Loucy (cell line): Measurements from ENCODE around the gene ST3GAL2.
A peak's percentile ranks its signal among the peaks of the same experiment; 100 is the strongest.

ENCODE experiments used
- H2AFZ ChIP-seq: fragments of 200-600 bp; sonication (generic); 2 replicates; pipeline ENCODE4 v1.6.0; 2016; ENCODE audit warnings: antibody characterized with exemption, mild to moderate bottlenecking, low read length, moderate library complexity
- H3F3A ChIP-seq: fragments of 200-600 bp; 2 replicates; pipeline ENCODE4 v1.6.0; 2016; ENCODE audit warnings: antibody characterized with exemption, low read depth, mild to moderate bottlenecking
- H3K27me3 ChIP-seq: fragments of 200-600 bp; sonication (generic); 2 replicates; pipeline ENCODE4 v1.6.1; 2014; ENCODE audit warnings: low read length, mild to moderate bottlenecking; ENCODE audit not compliant: insufficient read depth, poor library complexity, severe bottlenecking
- H3K36me3 ChIP-seq: fragments of 200-600 bp; sonication (generic); 2 replicates; pipeline ENCODE4 v1.6.1; 2016; ENCODE audit warnings: low read length; ENCODE audit not compliant: insufficient read depth
- H3K4me1 ChIP-seq: fragments of 200-600 bp; sonication (generic); 2 replicates; pipeline ENCODE4 v1.5.1; 2014; ENCODE audit warnings: low read length, mild to moderate bottlenecking; ENCODE audit not compliant: insufficient read depth, poor library complexity, severe bottlenecking
- H3K4me2 ChIP-seq: fragments of 200-600 bp; sonication (generic); 2 replicates; pipeline ENCODE4 v1.6.0; 2014; ENCODE audit warnings: antibody characterized with exemption, low read length, low read depth, mild to moderate bottlenecking; ENCODE audit not compliant: poor library complexity, severe bottlenecking
- H3K4me3 ChIP-seq: fragments of 200-600 bp; sonication (generic); 2 replicates; pipeline ENCODE4 v1.5.1; 2014; ENCODE audit warnings: low read length, mild to moderate bottlenecking, mixed read lengths; ENCODE audit not compliant: poor library complexity, severe bottlenecking
- H3K79me2 ChIP-seq: fragments of 200-600 bp; sonication (generic); 2 replicates; pipeline ENCODE4 v1.6.1; 2014; ENCODE audit warnings: low read length; ENCODE audit not compliant: insufficient read depth
- H3K9ac ChIP-seq: fragments of 200-600 bp; sonication (generic); 2 replicates; pipeline ENCODE4 v1.6.0; 2014; ENCODE audit warnings: mild to moderate bottlenecking, low read depth, low read length, moderate library complexity; ENCODE audit not compliant: poor library complexity, severe bottlenecking
- H3K9me2 ChIP-seq: fragments of 200-600 bp; sonication (generic); replicated peaks from 2 replicates; pipeline ENCODE4 v1.6.1; 2016; ENCODE audit warnings: low read depth, low read length, mixed read lengths
- H3K9me3 ChIP-seq: fragments of 200-600 bp; sonication (generic); 2 replicates; pipeline ENCODE4 v1.6.1; 2014; ENCODE audit warnings: mild to moderate bottlenecking, antibody characterized with exemption, low read length, low read depth; ENCODE audit not compliant: insufficient read depth
- H4K20me1 ChIP-seq: fragments of 200-600 bp; sonication (generic); 2 replicates; pipeline ENCODE4 v1.6.0; 2014; ENCODE audit warnings: antibody characterized with exemption, low read length, mild to moderate bottlenecking; ENCODE audit not compliant: insufficient read depth, poor library complexity, severe bottlenecking
- CTCF ChIP-seq: fragments of 200-600 bp; sonication (generic); conservative IDR thresholded peaks from 2 replicates; pipeline ENCODE4 v1.5.1; 2014; ENCODE audit warnings: mild to moderate bottlenecking, antibody characterized with exemption, low read length
- EZH2phosphoT487 ChIP-seq: fragments of 200-600 bp; IDR thresholded peaks from 2 replicates; pipeline ENCODE4 v1.6.1; 2018; ENCODE audit warnings: antibody characterized with exemption, mild to moderate bottlenecking, moderate library complexity, borderline replicate concordance

Gene ST3GAL2

GRCh38 chr16:70432356-70432722, 6.6 kb downstream of the ST3GAL2 start:
- peaks cover 76% of the 10 kb centered on the region for H3K79me2 ChIP-seq
- peaks cover 69% of the 10 kb centered on the region for H3K4me1 ChIP-seq
- no peaks in the 10 kb centered on the region for H3K9me3 ChIP-seq
- no peaks in the 10 kb centered on the region for H3K36me3 ChIP-seq
- no peaks in the 10 kb centered on the region for H3K9me2 ChIP-seq
- no peak overlapping the region for H2AFZ ChIP-seq
- TF ChIP-seq EZH2phosphoT487, result no peak
- TF ChIP-seq CTCF, result no peak
- H3F3A ChIP-seq, result peaks cover 6% of the 10 kb centered on the region; the same call in 1 of the 2 replicates
- H4K20me1 ChIP-seq, result peaks cover 4% of the 10 kb centered on the region
- H3K4me2 ChIP-seq, result peak overlapping the region; percentile 45
- H3K9ac ChIP-seq, result peak overlapping the region; percentile 44
- H3K4me3 ChIP-seq, result peak overlapping the region; percentile 38
- no peaks in the 10 kb centered on the region for H3K27me3 ChIP-seq

- Histone ChIP-seq H3K4me2 (peak overlapping the region; percentile 90), H3K36me3 (no peaks in the 10 kb centered on the region), H3K79me2 (peaks cover 71% of the 10 kb centered on the region), H3K9me2 (no peaks in the 10 kb centered on the region), H2AFZ (peak overlapping the region; percentile 66; the same call in 1 of the 2 replicates), H4K20me1 (no peaks in the 10 kb centered on the region), H3K4me1 (peaks cover 62% of the 10 kb centered on the region), H3K4me3 (peak overlapping the region; percentile 70), H3K9me3 (no peaks in the 10 kb centered on the region), H3K9ac (peak overlapping the region; percentile 81), H3F3A (0 out of 2 replicates have a peak, but pooled peaks cover 3% of the 10 kb centered on the region), H3K27me3 (no peaks in the 10 kb centered on the region)
- TF ChIP-seq CTCF (no peak), EZH2phosphoT487 (no peak)
Measured at GRCh38 chr16:70430667-70431536, 8.0 kb downstream of the ST3GAL2 start.

GRCh38 chr16:70429888-70430666, 8.8 kb downstream of the ST3GAL2 start:
- TF ChIP-seq EZH2phosphoT487 (no peak), CTCF (no peak)
- Histone ChIP-seq H3K36me3 (no peaks in the 10 kb centered on the region), H3K9me2 (no peaks in the 10 kb centered on the region), H3K27me3 (no peaks in the 10 kb centered on the region), H2AFZ (no peak overlapping the region), H3F3A (0 out of 2 replicates have a peak, but pooled peaks cover 3% of the 10 kb centered on the region), H3K4me1 (peaks cover 62% of the 10 kb centered on the region), H3K9me3 (no peaks in the 10 kb centered on the region), H4K20me1 (no peaks in the 10 kb centered on the region), H3K9ac (peak overlapping the region; percentile 81), H3K4me3 (peak overlapping the region; percentile 70), H3K79me2 (peaks cover 76% of the 10 kb centered on the region), H3K4me2 (peak overlapping the region; percentile 90)
